Measurements from ENCODE around the gene TSPAN4. TPM values are rescaled to one million over a fixed set of nuclear protein-coding genes. Genes with fewer than 3 reads are reported as not detected.

TSPAN4 gene
- total and polyA plus RNA-seq, 2 of the 13 experiments (the other 11 are each of a cell fraction or from before 2014, with no cell fraction given), result 31.7 to 68.3 TPM

DNA sequence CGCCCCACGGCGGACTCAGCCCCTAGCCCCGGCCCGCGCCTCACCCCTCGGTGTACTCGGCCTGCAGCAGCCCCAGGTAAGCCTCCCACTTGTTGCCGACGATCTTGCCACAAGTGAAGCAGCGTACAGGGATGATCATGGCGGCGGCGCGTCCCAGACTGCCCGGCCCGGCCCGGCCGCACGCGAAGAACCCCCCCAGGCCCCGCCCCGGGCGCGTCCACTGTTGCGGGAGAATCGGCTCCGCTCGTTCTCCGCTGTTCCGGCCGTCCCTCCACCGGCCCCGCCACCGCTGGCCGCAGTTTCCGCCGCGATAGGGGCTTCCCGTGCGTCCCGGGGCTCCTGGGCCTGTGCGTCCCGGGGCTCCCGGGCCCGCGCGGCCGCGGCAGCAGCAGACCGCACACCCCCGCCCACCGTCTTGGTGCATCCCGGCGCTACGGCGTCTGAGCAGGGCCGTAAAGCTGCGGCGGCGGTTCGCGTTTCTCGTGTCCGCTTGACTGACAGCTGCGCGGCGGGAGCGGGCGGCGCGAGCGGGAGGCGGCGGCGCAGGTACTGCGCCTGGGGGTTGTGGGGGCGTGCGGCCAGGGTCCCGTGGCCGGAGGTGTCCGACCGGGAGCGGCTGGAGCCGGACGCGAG is at the start of gene TSPAN4, which contains the start of gene POLR2L (continued):
- TF ChIP-seq ARNT (IDR thresholded peaks at IDR 0.05) (no peak), ZNF572 (CRISPR knock-in tag; IDR thresholded peaks at IDR 0.05) (no peak), EZH2 (conservative IDR thresholded peaks at IDR 0.05; ENCODE audit: low read depth, low read length) (no peak), GPN1 (CRISPR knock-in tag; IDR thresholded peaks at IDR 0.05; ENCODE audit: borderline replicate concordance) (no peak), ZNF432 (CRISPR knock-in tag; IDR thresholded peaks at IDR 0.05; ENCODE audit: borderline replicate concordance) (no peak), ZFP82 (CRISPR knock-in tag; IDR thresholded peaks at IDR 0.05; ENCODE audit: borderline replicate concordance) (peak; percentile 61; the same call in 1 of the 2 replicates), SRY (CRISPR knock-in tag; IDR thresholded peaks at IDR 0.05) (peak; percentile 62; the same call in 1 of the 2 replicates), PHF5A (CRISPR knock-in tag; IDR thresholded peaks at IDR 0.05; ENCODE audit: low read depth, unreplicated experiment) (no peak), ZNF225 (CRISPR knock-in tag; IDR thresholded peaks at IDR 0.05) (no peak), MIER2 (CRISPR knock-in tag; IDR thresholded peaks at IDR 0.05) (no peak), ZFYVE20 (CRISPR knock-in tag; IDR thresholded peaks at IDR 0.05; ENCODE audit: borderline replicate concordance, low read depth) (no peak), RORA (CRISPR knock-in tag; IDR thresholded peaks at IDR 0.05) (no peak), ZNF17 (CRISPR knock-in tag; IDR thresholded peaks at IDR 0.05) (no peak), TARDBP (CRISPR knock-in tag; IDR thresholded peaks at IDR 0.05) (peak; percentile 86), ZNF558 (CRISPR knock-in tag; IDR thresholded peaks at IDR 0.05; ENCODE audit: borderline replicate concordance) (peak; percentile 67; the same call in 1 of the 2 replicates), ZNF737 (CRISPR knock-in tag; IDR thresholded peaks at IDR 0.05; ENCODE audit: borderline replicate concordance) (no peak), SP2 (CRISPR knock-in tag; IDR thresholded peaks at IDR 0.05) (0 out of 2 replicates have a peak, but pooled peaks have one; percentile 34)
- TF ChIP-seq, protein P1, sequence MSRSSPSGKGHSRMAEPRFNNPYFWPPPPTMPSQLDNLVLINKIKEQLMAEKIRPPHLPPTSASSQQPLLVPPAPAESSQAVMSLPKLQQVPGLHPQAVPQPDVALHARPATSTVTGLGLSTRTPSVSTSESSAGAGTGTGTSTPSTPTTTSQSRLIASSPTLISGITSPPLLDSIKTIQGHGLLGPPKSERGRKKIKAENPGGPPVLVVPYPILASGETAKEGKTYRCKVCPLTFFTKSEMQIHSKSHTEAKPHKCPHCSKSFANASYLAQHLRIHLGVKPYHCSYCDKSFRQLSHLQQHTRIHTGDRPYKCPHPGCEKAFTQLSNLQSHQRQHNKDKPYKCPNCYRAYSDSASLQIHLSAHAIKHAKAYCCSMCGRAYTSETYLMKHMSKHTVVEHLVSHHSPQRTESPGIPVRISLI (CRISPR knock-in tag; IDR thresholded peaks at IDR 0.05; ENCODE audit: borderline replicate concordance), result no peak
- TF ChIP-seq, protein P2, sequence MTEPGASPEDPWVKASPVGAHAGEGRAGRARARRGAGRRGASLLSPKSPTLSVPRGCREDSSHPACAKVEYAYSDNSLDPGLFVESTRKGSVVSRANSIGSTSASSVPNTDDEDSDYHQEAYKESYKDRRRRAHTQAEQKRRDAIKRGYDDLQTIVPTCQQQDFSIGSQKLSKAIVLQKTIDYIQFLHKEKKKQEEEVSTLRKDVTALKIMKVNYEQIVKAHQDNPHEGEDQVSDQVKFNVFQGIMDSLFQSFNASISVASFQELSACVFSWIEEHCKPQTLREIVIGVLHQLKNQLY (CRISPR knock-in tag; IDR thresholded peaks at IDR 0.05), result no peak
- TF ChIP-seq, protein P3, sequence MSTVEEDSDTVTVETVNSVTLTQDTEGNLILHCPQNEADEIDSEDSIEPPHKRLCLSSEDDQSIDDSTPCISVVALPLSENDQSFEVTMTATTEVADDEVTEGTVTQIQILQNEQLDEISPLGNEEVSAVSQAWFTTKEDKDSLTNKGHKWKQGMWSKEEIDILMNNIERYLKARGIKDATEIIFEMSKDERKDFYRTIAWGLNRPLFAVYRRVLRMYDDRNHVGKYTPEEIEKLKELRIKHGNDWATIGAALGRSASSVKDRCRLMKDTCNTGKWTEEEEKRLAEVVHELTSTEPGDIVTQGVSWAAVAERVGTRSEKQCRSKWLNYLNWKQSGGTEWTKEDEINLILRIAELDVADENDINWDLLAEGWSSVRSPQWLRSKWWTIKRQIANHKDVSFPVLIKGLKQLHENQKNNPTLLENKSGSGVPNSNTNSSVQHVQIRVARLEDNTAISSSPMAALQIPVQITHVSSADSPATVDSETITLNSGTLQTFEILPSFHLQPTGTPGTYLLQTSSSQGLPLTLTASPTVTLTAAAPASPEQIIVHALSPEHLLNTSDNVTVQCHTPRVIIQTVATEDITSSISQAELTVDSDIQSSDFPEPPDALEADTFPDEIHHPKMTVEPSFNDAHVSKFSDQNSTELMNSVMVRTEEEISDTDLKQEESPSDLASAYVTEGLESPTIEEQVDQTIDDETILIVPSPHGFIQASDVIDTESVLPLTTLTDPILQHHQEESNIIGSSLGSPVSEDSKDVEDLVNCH (CRISPR knock-in tag; IDR thresholded peaks at IDR 0.05), result no peak
- TF ChIP-seq, protein P4, sequence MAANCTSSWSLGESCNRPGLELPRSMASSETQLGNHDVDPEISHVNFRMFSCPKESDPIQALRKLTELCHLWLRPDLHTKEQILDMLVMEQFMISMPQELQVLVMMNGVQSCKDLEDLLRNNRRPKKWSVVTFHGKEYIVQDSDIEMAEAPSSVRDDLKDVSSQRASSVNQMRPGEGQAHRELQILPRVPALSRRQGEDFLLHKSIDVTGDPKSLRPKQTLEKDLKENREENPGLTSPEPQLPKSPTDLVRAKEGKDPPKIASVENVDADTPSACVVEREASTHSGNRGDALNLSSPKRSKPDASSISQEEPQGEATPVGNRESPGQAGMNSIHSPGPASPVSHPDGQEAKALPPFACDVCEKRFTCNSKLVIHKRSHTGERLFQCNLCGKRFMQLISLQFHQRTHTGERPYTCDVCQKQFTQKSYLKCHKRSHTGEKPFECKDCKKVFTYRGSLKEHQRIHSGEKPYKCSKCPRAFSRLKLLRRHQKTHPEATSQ (CRISPR knock-in tag; IDR thresholded peaks at IDR 0.05; ENCODE audit: borderline replicate concordance), result peak; percentile 77; the same call in 1 of the 2 replicates
- TF ChIP-seq, protein P5, sequence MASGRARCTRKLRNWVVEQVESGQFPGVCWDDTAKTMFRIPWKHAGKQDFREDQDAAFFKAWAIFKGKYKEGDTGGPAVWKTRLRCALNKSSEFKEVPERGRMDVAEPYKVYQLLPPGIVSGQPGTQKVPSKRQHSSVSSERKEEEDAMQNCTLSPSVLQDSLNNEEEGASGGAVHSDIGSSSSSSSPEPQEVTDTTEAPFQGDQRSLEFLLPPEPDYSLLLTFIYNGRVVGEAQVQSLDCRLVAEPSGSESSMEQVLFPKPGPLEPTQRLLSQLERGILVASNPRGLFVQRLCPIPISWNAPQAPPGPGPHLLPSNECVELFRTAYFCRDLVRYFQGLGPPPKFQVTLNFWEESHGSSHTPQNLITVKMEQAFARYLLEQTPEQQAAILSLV (CRISPR knock-in tag; IDR thresholded peaks at IDR 0.05; ENCODE audit: borderline replicate concordance), result peak; percentile 86; the same call in 1 of the 2 replicates
- TF ChIP-seq, protein P6, sequence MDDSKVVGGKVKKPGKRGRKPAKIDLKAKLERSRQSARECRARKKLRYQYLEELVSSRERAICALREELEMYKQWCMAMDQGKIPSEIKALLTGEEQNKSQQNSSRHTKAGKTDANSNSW (CRISPR knock-in tag; IDR thresholded peaks at IDR 0.05; ENCODE audit: borderline replicate concordance), result peak; percentile 54; the same call in 1 of the 2 replicates
